HFF-Myc (cell line): Measurements from ENCODE around the gene NFIX.

Experiments used
- DNase-seq: peaks from one replicate; pipeline ENCODE4 v3.0.0-alpha.2; 2011; ENCODE audit warnings: low read depth; ENCODE audit errors: extremely low read depth
- H3K4me3 ChIP-seq: replicated peaks from 2 replicates; pipeline ENCODE4 v1.5.1; 2011; ENCODE audit warnings: low read depth, mild to moderate bottlenecking, control low read depth, low read length
- TF ChIP-seq, protein P1 (sequence below): IDR thresholded peaks from 2 replicates; pipeline ENCODE4 v1.5.1; 2012; ENCODE audit warnings: mild to moderate bottlenecking, low read depth, low read length, control low read depth; ENCODE audit errors: missing control alignments

The NFIX gene

DNA sequence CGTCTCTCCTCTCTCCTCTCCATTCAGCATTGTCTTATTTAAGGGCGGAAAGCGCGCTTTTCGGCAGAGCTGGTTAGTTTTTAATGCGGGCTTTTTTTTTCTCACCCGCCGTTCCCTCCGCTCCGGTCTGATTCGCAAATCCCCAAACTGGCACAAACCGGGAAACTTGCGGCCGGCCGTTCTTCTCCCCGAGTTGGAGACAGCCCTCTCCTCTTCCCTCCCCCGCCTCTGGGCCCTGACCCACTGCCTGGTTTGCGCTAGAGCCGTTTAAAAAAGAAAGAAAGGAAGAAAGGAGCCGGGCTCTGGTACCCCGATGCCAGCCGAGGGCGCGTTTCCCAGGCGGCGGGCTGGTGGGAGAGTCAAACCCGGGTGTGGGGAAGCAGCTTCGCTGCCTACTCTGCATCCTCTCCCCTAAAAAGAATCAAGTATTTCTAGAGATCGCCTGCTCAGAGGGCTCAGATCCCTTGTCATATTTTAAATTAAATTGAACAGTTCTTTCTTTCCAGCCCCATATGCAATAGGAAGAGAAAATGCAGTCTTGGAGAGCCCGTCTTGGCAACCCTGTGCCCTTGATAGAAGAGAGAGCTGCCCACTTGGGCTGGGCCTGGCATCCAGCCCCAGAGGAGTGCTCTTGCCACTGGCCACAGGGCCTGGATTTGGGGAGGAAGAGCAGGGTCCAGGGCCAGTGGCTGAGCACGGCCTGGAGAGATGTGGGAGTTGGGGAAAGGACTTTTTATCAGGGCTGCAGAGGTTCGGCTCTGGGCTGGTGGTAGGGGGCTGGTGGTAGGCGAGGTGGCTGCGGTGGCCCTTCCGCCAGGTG is 19.0 kb downstream of the NFIX start:
- DNase-seq, result no peak
- TF ChIP-seq, protein P1, sequence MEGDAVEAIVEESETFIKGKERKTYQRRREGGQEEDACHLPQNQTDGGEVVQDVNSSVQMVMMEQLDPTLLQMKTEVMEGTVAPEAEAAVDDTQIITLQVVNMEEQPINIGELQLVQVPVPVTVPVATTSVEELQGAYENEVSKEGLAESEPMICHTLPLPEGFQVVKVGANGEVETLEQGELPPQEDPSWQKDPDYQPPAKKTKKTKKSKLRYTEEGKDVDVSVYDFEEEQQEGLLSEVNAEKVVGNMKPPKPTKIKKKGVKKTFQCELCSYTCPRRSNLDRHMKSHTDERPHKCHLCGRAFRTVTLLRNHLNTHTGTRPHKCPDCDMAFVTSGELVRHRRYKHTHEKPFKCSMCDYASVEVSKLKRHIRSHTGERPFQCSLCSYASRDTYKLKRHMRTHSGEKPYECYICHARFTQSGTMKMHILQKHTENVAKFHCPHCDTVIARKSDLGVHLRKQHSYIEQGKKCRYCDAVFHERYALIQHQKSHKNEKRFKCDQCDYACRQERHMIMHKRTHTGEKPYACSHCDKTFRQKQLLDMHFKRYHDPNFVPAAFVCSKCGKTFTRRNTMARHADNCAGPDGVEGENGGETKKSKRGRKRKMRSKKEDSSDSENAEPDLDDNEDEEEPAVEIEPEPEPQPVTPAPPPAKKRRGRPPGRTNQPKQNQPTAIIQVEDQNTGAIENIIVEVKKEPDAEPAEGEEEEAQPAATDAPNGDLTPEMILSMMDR, result no peak
- no peak overlapping the region for H3K4me3 ChIP-seq

- H3K4me3 ChIP-seq, result no peak overlapping the region
- TF ChIP-seq, protein P1, result no peak
- no peak for DNase-seq
These were observed 19.6 kb downstream of the NFIX start for GRCh38 chr19:13014921-13015280.

DNA sequence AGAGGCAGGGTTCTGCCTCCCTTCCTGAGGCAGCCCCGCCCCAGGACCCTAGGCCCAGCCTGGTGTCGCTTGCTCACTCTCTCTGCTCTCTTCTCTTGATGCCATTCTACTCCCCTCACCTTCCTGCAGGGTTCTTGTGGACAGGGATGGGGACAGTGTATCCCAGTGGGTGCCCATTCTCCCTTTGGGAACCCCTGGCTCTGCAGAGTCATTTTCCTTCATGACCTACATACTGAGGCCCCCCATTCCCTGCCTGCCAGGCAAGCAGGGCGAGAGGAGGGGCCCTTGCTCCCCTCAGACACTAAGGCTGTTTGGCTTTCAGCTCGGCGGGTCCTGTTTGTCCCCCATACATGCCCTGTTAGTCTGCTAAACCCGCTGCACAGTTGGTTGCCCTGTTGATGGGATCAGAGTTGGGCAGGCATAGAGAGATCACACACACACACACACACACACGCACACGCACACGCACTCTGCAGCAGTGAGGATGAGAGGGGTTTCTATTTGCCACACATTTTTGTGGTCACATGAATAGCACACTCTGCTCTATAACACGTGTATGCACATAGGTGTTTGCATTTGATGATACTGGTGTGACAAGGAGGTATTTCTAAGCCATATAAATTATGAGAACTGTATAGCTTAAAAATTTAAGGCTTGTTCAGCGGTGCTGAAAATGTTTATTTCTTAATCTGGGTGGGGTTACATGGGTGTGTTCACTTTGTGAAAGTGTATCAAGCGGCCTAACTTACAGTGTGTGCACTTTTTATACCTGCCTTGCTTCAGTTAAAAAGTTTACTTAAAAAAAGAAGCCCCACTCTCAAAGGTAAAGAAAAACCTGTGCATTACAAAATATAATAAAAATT is 20.3 kb downstream of the NFIX start:
- no peak for DNase-seq
- H3K4me3 ChIP-seq, result no peak overlapping the region
- TF ChIP-seq, protein P1, result no peak

- TF ChIP-seq, protein P1, result no peak
- H3K4me3 ChIP-seq, result no peak overlapping the region
- no peak for DNase-seq
These were observed 21.0 kb downstream of the NFIX start for GRCh38 chr19:13016245-13016627.

DNA sequence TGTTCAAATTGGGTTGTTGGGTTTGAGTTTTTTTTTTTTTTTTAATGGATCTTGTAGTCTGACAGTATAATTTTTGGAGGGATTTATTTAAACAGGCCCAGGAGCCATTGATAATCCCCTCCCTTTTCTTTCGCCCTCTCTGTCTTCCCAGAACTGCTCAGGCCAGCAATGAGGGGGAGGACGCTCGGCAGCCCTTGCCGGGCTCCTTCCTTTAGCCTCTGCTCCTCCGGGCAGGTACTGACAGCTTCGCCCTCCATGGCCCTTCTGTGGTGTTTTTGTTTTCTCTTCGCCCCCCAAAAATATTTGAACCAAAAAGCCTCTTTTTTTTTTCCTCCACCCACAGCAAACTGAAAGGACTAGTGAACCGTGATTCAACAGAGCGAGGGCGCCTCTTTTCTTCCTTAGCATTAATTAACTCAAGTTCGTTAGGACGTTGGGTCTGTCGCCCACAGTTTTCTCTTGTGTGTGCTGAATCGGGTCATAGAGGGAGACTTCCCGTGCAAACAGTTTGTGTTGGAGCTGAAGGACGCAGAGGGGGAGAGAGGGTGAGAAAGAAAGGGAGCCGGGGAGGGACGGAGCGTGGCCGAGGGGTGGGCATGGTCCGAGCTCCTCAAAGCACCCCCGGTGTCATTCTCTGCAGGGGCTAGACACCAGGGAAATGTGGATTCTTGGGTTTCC is 21.5 kb downstream of the NFIX start:
- DNase-seq, result no peak
- TF ChIP-seq, protein P1, result no peak
- no peak overlapping the region for H3K4me3 ChIP-seq

GRCh38 chr19:13017306-13018034 is 22.2 kb downstream of the NFIX start:
- no peak overlapping the region for H3K4me3 ChIP-seq
- DNase-seq, result no peak
- TF ChIP-seq, protein P1, result no peak
